ENCODE results near the gene MEF2A.

MEF2A gene

DNA sequence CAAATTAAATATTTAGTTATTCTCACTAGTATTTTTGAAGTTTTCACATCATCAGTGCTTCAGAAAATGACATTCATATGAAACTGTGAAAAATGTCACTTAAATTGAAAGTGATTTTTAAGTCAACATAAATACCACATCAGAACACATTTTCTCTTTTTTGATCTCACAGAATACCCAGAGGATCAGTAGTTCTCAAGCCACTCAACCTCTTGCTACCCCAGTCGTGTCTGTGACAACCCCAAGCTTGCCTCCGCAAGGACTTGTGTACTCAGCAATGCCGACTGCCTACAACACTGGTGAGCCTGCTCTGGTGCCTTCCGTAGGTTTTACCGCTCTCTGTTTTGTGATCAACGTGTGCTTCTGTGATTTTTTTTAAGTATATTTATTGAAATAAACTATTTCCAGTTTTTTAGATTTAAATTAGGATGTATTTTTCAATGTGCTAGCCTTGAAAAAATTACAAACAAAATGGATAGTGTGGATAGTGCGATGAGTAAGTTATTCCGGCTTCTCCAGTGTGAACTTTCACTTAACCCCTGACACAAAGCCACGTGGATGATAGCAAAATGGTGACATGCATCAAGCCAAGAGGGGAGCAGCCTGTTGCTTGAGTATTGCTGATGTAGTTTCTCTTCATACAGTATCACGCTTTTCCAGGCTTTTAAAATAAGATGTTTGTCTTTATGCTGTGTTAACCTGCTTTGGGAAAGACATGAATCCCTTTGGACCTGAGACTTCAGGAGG is 140.9 kb downstream of the MEF2A start:
- no peaks in the 10 kb centered on the region for H3K9me3 ChIP-seq (ENCODE audit: control insufficient read depth, low read length)
- H3K36me3 ChIP-seq (ENCODE audit: control insufficient read depth, insufficient read depth, low read length, severe bottlenecking) = peaks cover 14% of the 10 kb centered on the region
- DNase-seq (ENCODE audit: low read depth) = peak; percentile 9
- peak overlapping the region; percentile 44 for H3K9ac ChIP-seq (ENCODE audit: low read length)
- peak overlapping the region; percentile 58 for H3K4me3 ChIP-seq (ENCODE audit: low read length)
- peaks cover 48% of the 10 kb centered on the region for H3K4me1 ChIP-seq (ENCODE audit: control insufficient read depth, insufficient read depth, low read length)
- H3K27me3 ChIP-seq (replicated peaks; ENCODE audit: control insufficient read depth, insufficient read depth, low read length) = no peaks in the 10 kb centered on the region

GRCh38 chr15:99707473-99708270 is 141.9 kb downstream of the MEF2A start:
- Histone ChIP-seq H3K27me3 (replicated peaks; ENCODE audit: control insufficient read depth, insufficient read depth, low read length) (no peaks in the 10 kb centered on the region), H3K9me3 (ENCODE audit: control insufficient read depth, low read length) (no peaks in the 10 kb centered on the region), H3K4me1 (ENCODE audit: control insufficient read depth, insufficient read depth, low read length) (peaks cover 47% of the 10 kb centered on the region), H3K36me3 (ENCODE audit: control insufficient read depth, insufficient read depth, low read length, severe bottlenecking) (peaks cover 23% of the 10 kb centered on the region), H3K4me3 (ENCODE audit: low read length) (peak overlapping the region; percentile 58), H3K9ac (ENCODE audit: low read length) (peak overlapping the region; percentile 44)
- DNase-seq (ENCODE audit: low read depth) = peak; percentile 72

GRCh38 chr15:99708563-99708962 is 142.8 kb downstream of the MEF2A start:
- peak overlapping the region; percentile 58 for H3K4me3 ChIP-seq (ENCODE audit: low read length)
- H3K27me3 ChIP-seq (replicated peaks; ENCODE audit: control insufficient read depth, insufficient read depth, low read length) = no peaks in the 10 kb centered on the region
- H3K4me1 ChIP-seq (ENCODE audit: control insufficient read depth, insufficient read depth, low read length) = peaks cover 38% of the 10 kb centered on the region
- H3K9ac ChIP-seq (ENCODE audit: low read length) = peak overlapping the region; percentile 44
- DNase-seq (ENCODE audit: low read depth) = peak; percentile 89
- no peaks in the 10 kb centered on the region for H3K9me3 ChIP-seq (ENCODE audit: control insufficient read depth, low read length)
- H3K36me3 ChIP-seq (ENCODE audit: control insufficient read depth, insufficient read depth, low read length, severe bottlenecking) = peaks cover 31% of the 10 kb centered on the region

GRCh38 chr15:99709243-99709986 is 143.6 kb downstream of the MEF2A start:
- Histone ChIP-seq H3K9me3 (ENCODE audit: control insufficient read depth, low read length) (no peaks in the 10 kb centered on the region), H3K36me3 (ENCODE audit: control insufficient read depth, insufficient read depth, low read length, severe bottlenecking) (peaks cover 39% of the 10 kb centered on the region), H3K27me3 (replicated peaks; ENCODE audit: control insufficient read depth, insufficient read depth, low read length) (no peaks in the 10 kb centered on the region), H3K4me1 (ENCODE audit: control insufficient read depth, insufficient read depth, low read length) (peaks cover 31% of the 10 kb centered on the region), H3K9ac (ENCODE audit: low read length) (no peak overlapping the region), H3K4me3 (ENCODE audit: low read length) (peak overlapping the region; percentile 58)
- no peak for DNase-seq (ENCODE audit: low read depth)

GRCh38 chr15:99711625-99712024 is 145.8 kb downstream of the MEF2A start:
- H3K9ac ChIP-seq (ENCODE audit: low read length) = no peak overlapping the region
- no peaks in the 10 kb centered on the region for H3K27me3 ChIP-seq (replicated peaks; ENCODE audit: control insufficient read depth, insufficient read depth, low read length)
- no peak overlapping the region for H3K4me3 ChIP-seq (ENCODE audit: low read length)
- no peak for DNase-seq (ENCODE audit: low read depth)
- no peaks in the 10 kb centered on the region for H3K9me3 ChIP-seq (ENCODE audit: control insufficient read depth, low read length)
- H3K36me3 ChIP-seq (ENCODE audit: control insufficient read depth, insufficient read depth, low read length, severe bottlenecking) = peaks cover 48% of the 10 kb centered on the region
- peaks cover 32% of the 10 kb centered on the region for H3K4me1 ChIP-seq (ENCODE audit: control insufficient read depth, insufficient read depth, low read length)

DNA sequence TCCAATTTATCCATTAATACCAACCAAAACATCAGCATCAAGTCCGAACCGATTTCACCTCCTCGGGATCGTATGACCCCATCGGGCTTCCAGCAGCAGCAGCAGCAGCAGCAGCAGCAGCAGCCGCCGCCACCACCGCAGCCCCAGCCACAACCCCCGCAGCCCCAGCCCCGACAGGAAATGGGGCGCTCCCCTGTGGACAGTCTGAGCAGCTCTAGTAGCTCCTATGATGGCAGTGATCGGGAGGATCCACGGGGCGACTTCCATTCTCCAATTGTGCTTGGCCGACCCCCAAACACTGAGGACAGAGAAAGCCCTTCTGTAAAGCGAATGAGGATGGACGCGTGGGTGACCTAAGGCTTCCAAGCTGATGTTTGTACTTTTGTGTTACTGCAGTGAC is 146.6 kb downstream of the MEF2A start:
- Histone ChIP-seq H3K4me1 (ENCODE audit: control insufficient read depth, insufficient read depth, low read length) (peaks cover 32% of the 10 kb centered on the region), H3K9me3 (ENCODE audit: control insufficient read depth, low read length) (no peaks in the 10 kb centered on the region), H3K27me3 (replicated peaks; ENCODE audit: control insufficient read depth, insufficient read depth, low read length) (no peaks in the 10 kb centered on the region), H3K4me3 (ENCODE audit: low read length) (no peak overlapping the region), H3K9ac (ENCODE audit: low read length) (no peak overlapping the region), H3K36me3 (ENCODE audit: control insufficient read depth, insufficient read depth, low read length, severe bottlenecking) (peaks cover 48% of the 10 kb centered on the region)
- DNase-seq (ENCODE audit: low read depth) = no peak

GRCh38 chr15:99716540-99717095 is 150.8 kb downstream of the MEF2A start:
- Histone ChIP-seq H3K9me3 (ENCODE audit: control insufficient read depth, low read length) (no peaks in the 10 kb centered on the region), H3K4me1 (ENCODE audit: control insufficient read depth, insufficient read depth, low read length) (peaks cover 15% of the 10 kb centered on the region), H3K27me3 (replicated peaks; ENCODE audit: control insufficient read depth, insufficient read depth, low read length) (no peaks in the 10 kb centered on the region), H3K9ac (ENCODE audit: low read length) (peak overlapping the region; percentile 62), H3K36me3 (ENCODE audit: control insufficient read depth, insufficient read depth, low read length, severe bottlenecking) (peaks cover 35% of the 10 kb centered on the region), H3K4me3 (ENCODE audit: low read length) (peak overlapping the region; percentile 55)
- DNase-seq (ENCODE audit: low read depth) = no peak

DNA sequence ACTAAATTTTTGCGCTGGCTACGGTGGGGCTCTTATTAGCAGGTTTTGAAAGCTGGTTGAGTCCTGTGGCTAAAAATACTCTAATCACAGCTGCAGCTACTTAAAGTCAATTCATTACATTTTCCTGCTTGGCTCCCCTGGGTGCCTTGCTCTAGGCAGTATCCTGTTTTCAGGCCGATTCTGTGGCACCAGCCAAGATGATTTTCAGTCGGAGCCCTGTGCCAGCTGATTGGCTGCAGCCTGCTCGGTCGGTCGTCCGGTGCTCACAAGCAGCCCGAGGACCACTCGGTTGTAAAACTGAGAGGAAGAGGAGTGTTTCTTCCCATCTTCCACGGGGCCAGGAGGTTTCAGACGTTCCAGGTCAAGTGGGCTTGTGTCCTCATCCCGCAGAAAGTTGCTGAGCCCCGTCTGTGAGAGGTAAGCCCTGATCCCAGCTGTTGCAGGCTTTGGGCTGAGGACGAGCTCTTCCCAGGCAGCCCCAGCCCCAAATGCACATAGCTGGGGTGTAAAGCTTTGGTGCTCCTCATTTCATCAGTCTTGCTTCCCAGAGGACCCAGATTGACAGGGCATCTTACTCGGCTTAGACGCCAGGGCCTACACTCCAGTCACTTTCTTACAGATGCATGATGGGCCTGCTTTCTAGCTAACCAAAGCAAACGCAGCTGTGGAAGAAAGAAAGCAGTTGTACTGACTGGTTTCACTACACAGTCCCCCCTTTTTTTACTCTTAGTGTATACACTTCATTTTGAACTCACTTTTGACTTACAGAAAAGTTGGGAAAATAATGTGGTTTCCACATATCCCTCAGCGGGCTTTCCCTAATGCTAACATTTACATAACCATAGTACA is 151.6 kb downstream of the MEF2A start:
- DNase-seq (ENCODE audit: low read depth) = no peak
- Histone ChIP-seq H3K36me3 (ENCODE audit: control insufficient read depth, insufficient read depth, low read length, severe bottlenecking) (peaks cover 28% of the 10 kb centered on the region), H3K4me1 (ENCODE audit: control insufficient read depth, insufficient read depth, low read length) (peaks cover 15% of the 10 kb centered on the region), H3K27me3 (replicated peaks; ENCODE audit: control insufficient read depth, insufficient read depth, low read length) (no peaks in the 10 kb centered on the region), H3K4me3 (ENCODE audit: low read length) (peak overlapping the region; percentile 55), H3K9me3 (ENCODE audit: control insufficient read depth, low read length) (no peaks in the 10 kb centered on the region), H3K9ac (ENCODE audit: low read length) (peak overlapping the region; percentile 62)

DNA sequence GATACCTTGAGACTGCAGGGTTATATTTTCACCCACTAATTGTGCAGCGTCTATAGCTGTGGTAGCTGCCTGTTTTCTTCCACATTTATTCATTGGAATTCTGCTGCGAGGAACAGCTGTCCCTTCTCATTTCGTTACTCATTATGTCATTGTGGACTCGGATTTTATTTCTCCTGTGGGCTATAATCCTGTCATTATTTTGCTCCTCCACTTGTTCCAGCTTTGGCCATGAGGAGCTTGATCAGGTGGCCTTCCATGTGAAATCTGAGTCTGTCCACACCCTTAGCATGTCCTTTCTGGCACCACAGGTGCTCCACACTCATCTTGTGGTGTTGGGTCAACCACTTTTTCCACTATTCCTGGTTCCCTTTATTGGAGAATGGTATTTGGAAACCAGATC is 152.6 kb downstream of the MEF2A start:
- Histone ChIP-seq H3K9ac (ENCODE audit: low read length) (no peak overlapping the region), H3K9me3 (ENCODE audit: control insufficient read depth, low read length) (no peaks in the 10 kb centered on the region), H3K27me3 (replicated peaks; ENCODE audit: control insufficient read depth, insufficient read depth, low read length) (no peaks in the 10 kb centered on the region), H3K4me3 (ENCODE audit: low read length) (no peak overlapping the region), H3K4me1 (ENCODE audit: control insufficient read depth, insufficient read depth, low read length) (peaks cover 15% of the 10 kb centered on the region), H3K36me3 (ENCODE audit: control insufficient read depth, insufficient read depth, low read length, severe bottlenecking) (peaks cover 18% of the 10 kb centered on the region)
- DNase-seq (ENCODE audit: low read depth) = no peak

DNA sequence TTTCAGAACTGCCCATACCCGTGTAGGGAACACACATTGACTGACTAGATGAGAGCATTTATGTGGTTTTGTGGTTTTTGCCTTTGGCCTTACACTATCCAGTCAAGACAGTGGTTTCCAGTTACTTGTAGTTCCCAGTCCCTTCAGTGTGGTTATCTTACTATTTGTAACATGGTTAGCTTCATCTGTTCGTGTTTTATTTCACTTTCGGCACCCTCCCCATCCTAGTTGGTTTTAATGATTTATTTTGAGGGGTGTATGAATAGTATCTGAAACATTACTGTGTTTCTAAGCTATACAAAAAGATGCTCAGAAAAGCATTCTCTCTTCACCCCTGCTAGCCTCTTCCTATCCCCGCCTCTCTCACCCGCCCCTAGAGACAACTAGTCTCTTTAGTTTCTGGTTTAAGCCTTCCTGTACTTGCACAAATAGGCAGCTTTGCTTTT is 153.3 kb downstream of the MEF2A start:
- H3K36me3 ChIP-seq (ENCODE audit: control insufficient read depth, insufficient read depth, low read length, severe bottlenecking) = peaks cover 12% of the 10 kb centered on the region
- H3K4me3 ChIP-seq (ENCODE audit: low read length) = no peak overlapping the region
- no peak overlapping the region for H3K9ac ChIP-seq (ENCODE audit: low read length)
- H3K27me3 ChIP-seq (replicated peaks; ENCODE audit: control insufficient read depth, insufficient read depth, low read length) = no peaks in the 10 kb centered on the region
- no peaks in the 10 kb centered on the region for H3K9me3 ChIP-seq (ENCODE audit: control insufficient read depth, low read length)
- DNase-seq (ENCODE audit: low read depth) = no peak
- peaks cover 15% of the 10 kb centered on the region for H3K4me1 ChIP-seq (ENCODE audit: control insufficient read depth, insufficient read depth, low read length)

All from adipocyte (in vitro differentiated cells).